ENCODE results near the gene MRPL21. TPM values are rescaled to one million over a fixed set of nuclear protein-coding genes. Genes with fewer than 3 reads are reported as not detected.

MRPL21 gene
- total RNA-seq, 2 donors from 2014 or later, result 63.8 to 64.9 TPM

GRCh38 chr11:68900835-68901381 is 2.7 kb downstream of the MRPL21 start:
- peak overlapping the region; percentile 21 for H3K27ac Mint-ChIP-seq
- 93 to 95% methylated on average over 5 to 9 of the region's 9 CpGs for WGBS, 2 experiments (ENCODE audit: insufficient coverage in 1 of 2, insufficient read length in 1 of 2)
- Histone ChIP-seq H3K27ac (ENCODE audit: low read depth, low read length) (no peak overlapping the region), H3K4me1 (ENCODE audit: control insufficient read depth, insufficient read depth, low read length) (no peaks in the 10 kb centered on the region), H3K9ac (ENCODE audit: extremely low read depth, low read length, poor library complexity, severe bottlenecking) (no peak overlapping the region), H3K9me3 (ENCODE audit: control insufficient read depth, low read length) (no peaks in the 10 kb centered on the region), H3K4me3 (ENCODE audit: low read length) (no peak overlapping the region), H3K36me3 (ENCODE audit: control insufficient read depth, insufficient read depth, low read length) (peaks cover 40% of the 10 kb centered on the region), H3K27me3 (ENCODE audit: control insufficient read depth, insufficient read depth, low read length, poor library complexity, severe bottlenecking) (no peaks in the 10 kb centered on the region)
- H3K4me3 Mint-ChIP-seq, result no peak overlapping the region
- no peak for DNase-seq
- H3K4me1 Mint-ChIP-seq, result peaks cover 20% of the 10 kb centered on the region
- TF ChIP-seq CTCF (conservative IDR thresholded peaks at IDR 0.05), result no peak
- H3K9me3 Mint-ChIP-seq, result no peaks in the 10 kb centered on the region
- peaks cover 41% of the 10 kb centered on the region for H3K36me3 Mint-ChIP-seq (ENCODE audit: low read depth)
- H3K27me3 Mint-ChIP-seq (ENCODE audit: insufficient read depth), result no peaks in the 10 kb centered on the region

- H3K36me3 Mint-ChIP-seq (ENCODE audit: low read depth), result peaks cover 54% of the 10 kb centered on the region
- no peaks in the 10 kb centered on the region for H3K27me3 Mint-ChIP-seq (ENCODE audit: insufficient read depth)
- no peak overlapping the region for H3K4me3 Mint-ChIP-seq
- no peaks in the 10 kb centered on the region for H3K9me3 Mint-ChIP-seq
- H3K27ac Mint-ChIP-seq, result no peak overlapping the region
- H3K4me3 ChIP-seq (ENCODE audit: low read length), result no peak overlapping the region
- H3K27ac ChIP-seq (ENCODE audit: low read depth, low read length), result no peak overlapping the region
- no peak for TF ChIP-seq CTCF (conservative IDR thresholded peaks at IDR 0.05)
- no peak overlapping the region for H3K9ac ChIP-seq (ENCODE audit: extremely low read depth, low read length, poor library complexity, severe bottlenecking)
- WGBS, 2 experiments (ENCODE audit: insufficient coverage in 1 of 2, insufficient read length in 1 of 2), result 93 to 95% methylated on average over 9 of the region's 9 CpGs
- H3K36me3 ChIP-seq (ENCODE audit: control insufficient read depth, insufficient read depth, low read length), result peaks cover 61% of the 10 kb centered on the region
- no peaks in the 10 kb centered on the region for H3K9me3 ChIP-seq (ENCODE audit: control insufficient read depth, low read length)
- no peak for DNase-seq
- peaks cover under 1% of the 10 kb centered on the region for H3K4me1 Mint-ChIP-seq
- no peaks in the 10 kb centered on the region for H3K4me1 ChIP-seq (ENCODE audit: control insufficient read depth, insufficient read depth, low read length)
- H3K27me3 ChIP-seq (ENCODE audit: control insufficient read depth, insufficient read depth, low read length, poor library complexity, severe bottlenecking), result no peaks in the 10 kb centered on the region
Measured at GRCh38 chr11:68897441-68897840, 6.2 kb downstream of the MRPL21 start.

GRCh38 chr11:68896171-68896959 is 7.3 kb downstream of the MRPL21 start:
- Histone ChIP-seq H3K4me1 (ENCODE audit: control insufficient read depth, insufficient read depth, low read length) (no peaks in the 10 kb centered on the region), H3K36me3 (ENCODE audit: control insufficient read depth, insufficient read depth, low read length) (peaks cover 66% of the 10 kb centered on the region), H3K9ac (ENCODE audit: extremely low read depth, low read length, poor library complexity, severe bottlenecking) (no peak overlapping the region), H3K27ac (ENCODE audit: low read depth, low read length) (no peak overlapping the region), H3K9me3 (ENCODE audit: control insufficient read depth, low read length) (no peaks in the 10 kb centered on the region), H3K4me3 (ENCODE audit: low read length) (no peak overlapping the region), H3K27me3 (ENCODE audit: control insufficient read depth, insufficient read depth, low read length, poor library complexity, severe bottlenecking) (no peaks in the 10 kb centered on the region)
- Mint-ChIP-seq H3K4me1 (no peaks in the 10 kb centered on the region), H3K9me3 (no peaks in the 10 kb centered on the region), H3K36me3 (ENCODE audit: low read depth) (peaks cover 52% of the 10 kb centered on the region), H3K4me3 (no peak overlapping the region), H3K27me3 (ENCODE audit: insufficient read depth) (no peaks in the 10 kb centered on the region), H3K27ac (no peak overlapping the region)
- no peak for TF ChIP-seq CTCF (conservative IDR thresholded peaks at IDR 0.05)
- no peak for DNase-seq
- 93 to 95% methylated on average over 19 to 23 of the region's 23 CpGs for WGBS, 2 experiments (ENCODE audit: insufficient coverage in 1 of 2, insufficient read length in 1 of 2)
